GM04503 (cell line): Measurements from ENCODE around the gene HOXD4.

ENCODE experiments used
- DNase-seq: peaks from one replicate; pipeline ENCODE4 v3.0.0-alpha.2; 2012; ENCODE audit warnings: low read depth

HOXD4 gene

DNA sequence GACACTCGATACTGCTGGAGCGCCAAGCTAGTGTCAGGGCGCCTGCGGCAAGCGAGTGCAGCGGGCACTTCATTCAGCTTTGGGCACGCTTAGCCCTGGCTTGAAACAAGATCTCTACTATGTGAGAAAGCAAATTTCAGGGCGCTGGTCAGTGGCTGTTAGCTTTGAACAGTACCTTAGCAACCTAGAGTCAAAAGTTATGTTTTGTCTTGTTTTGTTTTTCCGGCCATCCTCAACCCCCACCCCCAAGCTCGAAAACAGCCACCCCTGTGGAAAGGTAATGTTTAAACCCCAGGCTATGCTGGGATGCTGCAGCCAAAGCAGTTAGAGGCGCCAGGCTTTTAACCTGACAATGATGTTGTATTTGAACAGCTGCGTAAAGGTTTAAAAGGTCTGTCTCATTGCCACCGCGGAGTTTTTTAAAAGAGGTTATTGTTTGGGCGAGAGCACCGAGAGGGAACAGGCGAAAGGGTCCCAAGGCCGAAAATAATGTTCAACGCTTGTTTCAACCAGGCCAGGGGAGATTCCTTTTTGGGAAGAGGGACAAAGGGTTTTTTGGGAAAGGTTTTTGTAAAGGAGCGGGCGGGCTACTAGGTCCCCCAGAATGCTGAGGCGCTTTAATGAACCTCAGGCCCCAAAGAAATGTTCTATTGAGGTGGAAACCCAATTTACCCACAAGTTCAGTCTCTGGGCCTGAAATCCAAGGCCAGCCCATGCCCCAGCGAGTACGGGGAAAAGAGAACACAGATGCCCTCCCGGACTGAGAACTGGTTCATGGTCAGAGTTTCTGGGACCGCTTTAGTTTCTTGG lies 37.0 kb upstream of the HOXD4 start:
- DNase-seq, result no peak

DNA sequence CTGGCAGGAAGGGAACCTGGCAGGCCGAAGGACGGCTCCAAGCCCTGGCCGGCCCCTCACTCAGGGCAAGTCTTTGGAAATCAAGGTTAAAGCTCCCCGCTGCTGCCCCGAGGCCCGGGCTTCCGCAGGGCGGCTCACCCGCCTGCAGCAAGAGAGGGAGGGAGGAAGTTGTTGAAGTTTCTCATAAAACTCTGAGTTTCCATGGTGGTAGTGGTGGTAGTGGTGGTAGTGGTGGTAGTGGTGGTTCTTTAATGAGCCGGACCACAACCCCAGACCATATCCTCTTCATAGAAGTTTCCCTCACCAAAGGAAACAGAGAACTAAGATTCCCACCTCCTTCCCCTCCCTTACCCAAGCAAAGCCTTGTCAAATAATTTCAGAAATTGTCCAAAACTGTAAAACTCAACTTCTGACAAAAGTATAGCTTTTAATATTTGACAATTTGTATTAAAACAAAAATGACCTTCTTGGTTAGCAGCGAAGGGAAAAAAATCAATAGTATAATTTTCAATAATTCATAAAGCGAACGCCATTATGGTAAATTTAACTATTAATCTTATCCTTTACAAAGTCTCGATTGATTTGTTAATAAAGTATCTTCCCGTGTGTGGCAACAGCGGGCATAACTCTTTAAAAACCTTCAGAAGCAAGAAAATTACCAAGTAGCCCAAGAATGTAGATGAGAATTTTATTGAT lies 36.3 kb upstream of the HOXD4 start:
- DNase-seq, result no peak

DNA sequence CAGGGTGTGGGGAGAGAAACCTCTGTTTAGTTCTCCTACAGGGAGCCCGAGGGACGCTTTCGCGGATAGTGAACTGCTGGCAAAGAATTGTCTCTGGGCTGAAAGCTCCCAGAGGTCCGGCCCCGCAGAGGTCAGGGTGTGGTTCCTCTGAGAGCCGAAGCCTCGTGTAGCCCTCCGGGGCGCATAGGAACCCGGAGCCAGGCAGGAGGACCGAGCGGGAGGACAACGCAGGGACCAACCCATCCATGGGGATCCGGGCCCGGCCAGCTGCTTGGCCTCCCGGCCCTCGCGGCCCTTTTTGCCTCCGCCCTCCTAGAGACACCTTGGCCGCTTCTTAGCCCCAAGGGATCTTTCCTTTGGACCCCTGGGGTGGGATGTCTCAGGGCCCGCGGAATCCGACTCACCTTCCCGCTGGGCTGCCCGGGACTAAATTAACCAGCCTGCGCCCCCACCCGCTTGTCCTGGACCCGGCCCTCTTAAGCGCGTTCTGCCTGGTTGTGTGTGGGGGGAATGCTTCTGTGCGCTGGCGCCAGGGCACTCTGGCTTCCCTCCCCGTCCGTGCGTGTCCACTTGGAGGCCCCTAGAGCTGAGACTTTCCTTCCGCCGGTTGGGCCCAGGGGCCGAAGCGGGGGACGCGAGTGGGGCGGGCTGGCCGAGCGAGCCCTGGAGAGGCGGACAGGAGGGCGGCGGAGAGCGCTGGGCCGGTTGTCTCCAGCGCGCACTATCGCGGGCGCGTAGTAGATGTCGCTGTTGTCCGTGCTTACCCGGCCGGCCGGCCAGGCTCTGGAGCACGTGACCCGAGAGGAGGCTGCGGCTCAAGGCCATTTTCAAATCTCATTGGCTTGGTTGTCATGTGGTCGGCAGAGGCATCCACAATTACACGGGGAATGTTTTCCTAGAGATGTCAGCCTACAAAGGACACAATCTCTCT lies 35.2 kb upstream of the HOXD4 start, which contains the start of gene HOXD10:
Gene HOXD10 (plus strand): TSS at position 896 of the 931 bp plus-strand sequence. CDS start 56 bp downstream, outside the sequence.
- no peak for DNase-seq

DNA sequence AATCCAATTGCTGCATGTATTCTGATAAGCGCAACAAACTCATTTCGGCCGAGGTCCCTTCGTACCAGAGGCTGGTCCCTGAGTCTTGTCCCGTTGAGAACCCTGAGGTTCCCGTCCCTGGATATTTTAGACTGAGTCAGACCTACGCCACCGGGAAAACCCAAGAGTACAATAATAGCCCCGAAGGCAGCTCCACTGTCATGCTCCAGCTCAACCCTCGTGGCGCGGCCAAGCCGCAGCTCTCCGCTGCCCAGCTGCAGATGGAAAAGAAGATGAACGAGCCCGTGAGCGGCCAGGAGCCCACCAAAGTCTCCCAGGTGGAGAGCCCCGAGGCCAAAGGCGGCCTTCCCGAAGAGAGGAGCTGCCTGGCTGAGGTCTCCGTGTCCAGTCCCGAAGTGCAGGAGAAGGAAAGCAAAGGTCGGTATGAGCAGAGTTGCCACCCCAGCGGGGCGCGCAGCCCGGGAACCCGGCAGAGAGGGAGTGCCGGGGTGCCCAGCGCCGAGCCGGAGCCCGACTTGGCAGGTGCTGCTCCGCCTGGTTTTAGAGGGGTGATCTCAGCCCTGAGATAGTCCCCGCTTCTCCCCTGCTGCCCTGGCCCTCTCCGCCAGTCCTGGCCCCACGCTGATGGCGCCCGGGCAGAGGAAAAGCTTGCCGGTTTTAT lies 34.1 kb upstream of the HOXD4 start:
- no peak for DNase-seq

DNA sequence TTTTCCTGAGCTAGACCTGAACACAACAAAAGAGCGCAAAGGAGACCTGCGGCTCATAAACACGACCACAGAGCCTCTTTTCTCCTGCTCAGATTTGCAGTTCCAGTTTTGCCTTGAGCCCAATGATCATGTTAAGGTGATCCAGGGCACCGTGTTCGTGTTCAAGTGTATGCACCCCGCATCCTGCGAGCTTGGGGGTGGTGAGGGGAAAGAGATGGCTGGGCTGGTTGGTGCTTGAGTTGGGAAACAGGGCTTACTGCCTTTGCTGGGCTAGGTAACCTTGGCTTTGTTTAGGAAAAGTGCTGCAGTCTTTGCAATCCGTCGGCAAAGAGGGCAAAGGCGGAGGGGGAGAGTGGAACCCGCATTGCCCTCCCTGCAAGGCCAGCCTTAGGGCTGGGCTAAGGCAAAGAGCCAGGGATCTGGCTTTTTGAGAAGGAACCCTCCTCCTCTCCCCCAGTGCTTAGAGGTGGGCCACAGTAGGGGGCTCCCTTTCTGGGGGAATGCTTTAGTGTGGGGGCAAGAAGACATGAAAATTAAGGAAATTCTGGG lies 33.5 kb upstream of the HOXD4 start:
- DNase-seq, result no peak

DNA sequence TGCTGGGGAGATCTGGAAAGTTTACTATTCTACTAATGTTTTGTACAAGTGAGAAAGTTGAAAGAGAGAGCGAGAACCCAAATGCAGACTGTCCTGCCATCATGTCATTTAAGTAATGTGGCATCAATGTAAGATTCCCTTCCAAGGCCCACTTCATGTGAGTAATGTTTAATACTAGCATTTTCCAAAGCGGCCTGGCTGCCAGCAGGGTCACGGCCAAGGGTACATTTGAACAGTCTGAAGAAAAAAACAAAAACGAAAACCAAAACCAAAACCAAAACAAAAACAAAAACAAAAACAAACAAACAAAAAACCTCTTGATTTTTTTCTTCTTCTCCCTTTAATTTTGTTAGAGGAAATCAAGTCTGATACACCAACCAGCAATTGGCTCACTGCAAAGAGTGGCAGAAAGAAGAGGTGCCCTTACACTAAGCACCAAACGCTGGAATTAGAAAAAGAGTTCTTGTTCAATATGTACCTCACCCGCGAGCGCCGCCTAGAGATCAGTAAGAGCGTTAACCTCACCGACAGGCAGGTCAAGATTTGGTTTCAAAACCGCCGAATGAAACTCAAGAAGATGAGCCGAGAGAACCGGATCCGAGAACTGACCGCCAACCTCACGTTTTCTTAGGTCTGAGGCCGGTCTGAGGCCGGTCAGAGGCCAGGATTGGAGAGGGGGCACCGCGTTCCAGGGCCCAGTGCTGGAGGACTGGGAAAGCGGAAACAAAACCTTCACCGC lies 32.6 kb upstream of the HOXD4 start:
- DNase-seq, result no peak

DNA sequence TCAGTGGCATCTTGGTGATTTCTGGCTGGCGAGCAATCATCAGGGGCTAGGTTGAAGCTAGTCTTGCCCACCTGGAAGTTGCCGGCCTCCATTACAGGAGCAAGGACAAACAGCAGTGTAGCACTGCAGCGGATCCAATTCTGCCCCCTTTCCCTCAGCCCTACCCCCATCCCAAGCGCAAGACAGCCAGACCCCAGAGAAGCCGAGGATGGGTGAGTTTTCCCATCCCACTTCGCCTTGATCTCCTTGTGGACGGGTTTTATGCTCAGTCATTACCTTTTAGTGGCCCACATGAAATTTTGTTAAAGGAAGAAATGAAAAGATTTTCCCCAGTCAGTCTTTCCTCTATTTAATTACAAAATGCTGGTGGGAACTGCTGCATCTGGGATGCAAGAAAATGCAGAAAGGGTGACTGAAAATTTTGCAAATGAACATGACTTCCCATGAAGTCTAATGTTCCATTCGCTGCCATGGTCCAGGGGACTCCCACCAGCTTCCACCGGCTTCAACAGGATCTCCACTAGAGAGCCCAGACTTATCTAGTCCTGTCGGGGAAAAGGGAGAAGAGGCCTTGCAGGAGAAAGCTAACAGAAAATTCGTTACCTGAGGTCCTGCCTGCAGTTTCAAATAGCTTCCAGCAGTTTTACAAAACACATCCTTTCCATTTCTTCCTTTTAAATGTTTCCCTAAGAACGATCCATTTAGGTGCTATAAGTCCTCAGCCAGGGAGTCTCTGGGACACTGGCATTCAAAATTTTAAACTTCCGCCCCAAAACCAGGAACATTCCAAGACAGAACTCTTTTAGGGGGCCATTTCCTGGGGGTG lies 30.8 kb upstream of the HOXD4 start:
- DNase-seq, result no peak

DNA sequence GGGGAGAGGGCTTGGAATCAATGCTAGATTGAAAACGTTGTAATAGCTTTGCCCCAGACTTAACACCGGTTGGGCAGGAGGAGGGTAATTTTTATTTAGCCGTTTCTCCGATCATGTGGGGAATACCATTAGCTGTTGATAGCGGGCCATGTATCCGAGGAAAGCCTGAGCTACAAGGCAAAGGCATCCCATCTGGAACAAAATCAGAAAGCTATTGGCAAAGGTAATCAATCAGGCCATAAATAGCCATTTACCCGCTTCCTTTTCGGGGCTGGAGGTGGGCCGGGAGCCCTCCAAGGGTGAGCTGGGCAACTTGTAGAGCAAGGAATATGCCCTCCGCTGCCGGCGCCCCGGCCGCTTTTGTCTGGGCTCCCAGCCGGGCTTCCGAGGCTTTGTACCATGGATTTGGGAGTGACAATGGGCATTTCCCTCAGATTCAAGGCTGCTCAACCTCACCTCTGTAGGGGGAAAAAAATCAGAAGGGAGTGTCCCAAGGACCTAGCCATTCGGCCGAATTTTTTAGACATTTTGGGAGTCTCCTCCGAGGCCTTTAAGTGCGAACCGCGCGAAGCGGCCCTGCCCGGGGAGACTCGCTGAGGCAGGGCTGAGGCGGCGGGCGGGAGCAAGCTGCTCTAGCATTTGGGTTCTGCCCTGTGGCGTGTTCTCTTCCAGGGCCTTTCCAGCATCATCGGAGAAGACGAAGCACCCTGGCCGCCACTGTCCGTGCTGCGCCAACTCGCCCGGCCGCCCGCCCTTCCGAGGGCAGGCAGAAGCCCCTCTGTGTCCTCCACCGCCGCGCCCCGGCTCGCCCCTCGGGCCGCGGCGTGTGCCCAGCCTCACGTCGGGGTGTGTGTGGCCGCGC lies 29.9 kb upstream of the HOXD4 start:
- DNase-seq, result no peak

DNA sequence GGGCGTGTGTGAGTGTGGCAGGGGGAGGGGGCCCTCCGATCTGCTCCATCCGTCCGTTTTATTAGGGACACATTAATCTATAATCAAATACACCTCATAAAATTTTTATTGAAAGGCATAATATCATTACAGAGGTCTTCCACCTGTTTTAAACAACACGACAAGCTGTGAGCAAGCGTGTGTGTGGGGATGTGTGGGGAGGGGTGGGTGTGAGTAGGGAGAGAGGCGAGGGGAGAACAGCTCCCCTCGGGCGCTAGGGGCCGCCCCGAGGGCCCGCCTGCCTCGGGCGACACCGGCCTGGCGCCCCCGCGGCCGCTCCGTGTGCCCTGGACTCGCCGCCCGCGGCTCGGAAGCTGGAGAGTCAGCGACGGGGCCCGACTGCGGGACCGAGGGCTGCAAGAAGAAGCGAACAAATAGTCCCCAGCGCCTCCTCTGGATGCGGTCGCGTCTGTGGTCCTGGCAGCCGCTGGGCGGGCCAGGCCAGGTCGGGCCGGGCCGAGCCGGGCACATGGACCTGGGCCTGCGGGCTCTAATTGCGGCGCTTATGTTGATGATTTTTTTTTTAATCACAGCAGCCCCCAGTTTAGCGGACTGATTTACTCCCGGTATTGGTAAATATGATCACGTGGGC lies 29.2 kb upstream of the HOXD4 start:
- no peak for DNase-seq

DNA sequence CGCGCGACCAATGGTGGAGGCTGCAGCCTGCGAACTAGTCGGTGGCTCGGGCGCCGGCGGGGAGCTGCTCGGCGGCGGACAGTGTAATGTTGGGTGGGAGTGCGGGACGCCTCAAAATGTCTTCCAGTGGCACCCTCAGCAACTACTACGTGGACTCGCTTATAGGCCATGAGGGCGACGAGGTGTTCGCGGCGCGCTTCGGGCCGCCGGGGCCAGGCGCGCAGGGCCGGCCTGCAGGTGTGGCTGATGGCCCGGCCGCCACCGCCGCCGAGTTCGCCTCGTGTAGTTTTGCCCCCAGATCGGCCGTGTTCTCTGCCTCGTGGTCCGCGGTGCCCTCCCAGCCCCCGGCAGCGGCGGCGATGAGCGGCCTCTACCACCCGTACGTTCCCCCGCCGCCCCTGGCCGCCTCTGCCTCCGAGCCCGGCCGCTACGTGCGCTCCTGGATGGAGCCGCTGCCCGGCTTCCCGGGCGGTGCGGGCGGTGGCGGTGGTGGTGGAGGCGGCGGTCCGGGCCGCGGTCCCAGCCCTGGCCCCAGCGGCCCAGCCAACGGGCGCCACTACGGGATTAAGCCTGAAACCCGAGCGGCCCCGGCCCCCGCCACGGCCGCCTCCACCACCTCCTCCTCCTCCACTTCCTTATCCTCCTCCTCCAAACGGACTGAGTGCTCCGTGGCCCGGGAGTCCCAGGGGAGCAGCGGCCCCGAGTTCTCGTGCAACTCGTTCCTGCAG lies 28.5 kb upstream of the HOXD4 start, which contains the start of gene HOXD9:
Gene HOXD9 (plus strand): TSS at position 37 of the 728 bp plus-strand sequence. CDS start 50 bp downstream, at position 87.
- no peak for DNase-seq

DNA sequence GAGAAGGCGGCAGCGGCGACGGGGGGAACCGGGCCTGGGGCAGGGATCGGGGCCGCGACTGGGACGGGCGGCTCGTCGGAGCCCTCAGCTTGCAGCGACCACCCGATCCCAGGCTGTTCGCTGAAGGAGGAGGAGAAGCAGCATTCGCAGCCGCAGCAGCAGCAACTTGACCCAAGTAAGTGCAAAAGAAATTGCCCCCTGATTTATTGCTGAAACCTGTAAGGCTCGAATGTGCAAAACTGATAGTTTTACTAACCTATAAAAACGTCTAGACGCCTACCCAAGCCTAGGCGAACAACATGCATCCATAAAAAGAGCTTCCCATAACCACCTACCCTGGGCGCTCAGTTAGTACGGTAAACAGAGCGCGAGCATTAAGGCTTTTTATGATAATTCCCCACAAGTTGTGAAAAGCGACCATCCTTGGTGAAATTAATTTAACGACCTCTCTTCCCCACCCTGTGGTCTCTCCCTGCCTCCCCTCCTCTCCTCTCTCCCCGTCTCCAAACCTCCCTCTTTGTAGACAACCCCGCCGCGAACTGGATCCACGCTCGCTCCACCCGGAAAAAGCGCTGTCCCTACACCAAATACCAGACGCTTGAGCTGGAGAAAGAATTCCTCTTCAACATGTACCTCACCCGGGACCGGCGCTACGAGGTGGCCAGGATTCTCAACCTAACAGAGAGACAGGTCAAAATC lies 27.8 kb upstream of the HOXD4 start:
- DNase-seq, result no peak

DNA sequence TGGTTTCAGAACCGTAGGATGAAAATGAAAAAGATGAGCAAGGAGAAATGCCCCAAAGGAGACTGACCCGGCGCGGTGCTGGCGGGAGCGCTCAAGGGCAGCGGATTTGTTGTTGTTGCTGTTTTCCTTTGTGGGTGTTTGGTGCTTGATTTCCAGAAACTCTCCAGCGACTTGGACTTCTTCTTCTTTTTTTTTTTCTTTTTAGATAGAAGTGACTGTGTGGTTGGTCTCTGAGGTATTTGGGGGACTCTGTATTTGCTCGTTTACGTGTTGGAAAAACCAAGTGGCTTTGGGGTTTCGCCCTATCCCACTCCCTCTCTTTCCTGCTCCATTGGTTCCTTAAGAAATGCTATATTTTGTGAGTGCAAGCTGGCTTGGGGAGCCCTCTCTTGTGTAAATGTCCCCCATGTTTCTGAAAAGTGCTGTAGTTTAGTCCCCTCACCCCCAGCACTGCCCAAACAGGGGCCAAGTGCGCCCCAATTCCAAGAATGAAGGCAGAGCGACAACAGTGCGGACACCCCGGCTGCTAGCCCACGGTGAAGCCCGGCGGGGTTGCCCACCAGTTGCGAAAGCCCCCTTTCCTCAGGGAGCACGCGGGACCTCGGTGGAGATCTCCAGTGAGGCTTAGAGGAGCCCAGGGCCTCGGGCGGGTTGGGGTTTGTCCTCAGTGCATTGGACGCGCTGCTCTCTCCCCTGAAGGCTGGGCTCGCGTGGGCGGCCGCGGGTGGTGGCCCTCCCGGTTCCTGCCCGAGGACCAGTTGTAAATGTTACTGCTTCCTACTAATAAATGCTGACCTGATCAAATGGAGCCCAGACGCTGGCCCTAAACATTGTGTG lies 27.0 kb upstream of the HOXD4 start:
- DNase-seq, result no peak

DNA sequence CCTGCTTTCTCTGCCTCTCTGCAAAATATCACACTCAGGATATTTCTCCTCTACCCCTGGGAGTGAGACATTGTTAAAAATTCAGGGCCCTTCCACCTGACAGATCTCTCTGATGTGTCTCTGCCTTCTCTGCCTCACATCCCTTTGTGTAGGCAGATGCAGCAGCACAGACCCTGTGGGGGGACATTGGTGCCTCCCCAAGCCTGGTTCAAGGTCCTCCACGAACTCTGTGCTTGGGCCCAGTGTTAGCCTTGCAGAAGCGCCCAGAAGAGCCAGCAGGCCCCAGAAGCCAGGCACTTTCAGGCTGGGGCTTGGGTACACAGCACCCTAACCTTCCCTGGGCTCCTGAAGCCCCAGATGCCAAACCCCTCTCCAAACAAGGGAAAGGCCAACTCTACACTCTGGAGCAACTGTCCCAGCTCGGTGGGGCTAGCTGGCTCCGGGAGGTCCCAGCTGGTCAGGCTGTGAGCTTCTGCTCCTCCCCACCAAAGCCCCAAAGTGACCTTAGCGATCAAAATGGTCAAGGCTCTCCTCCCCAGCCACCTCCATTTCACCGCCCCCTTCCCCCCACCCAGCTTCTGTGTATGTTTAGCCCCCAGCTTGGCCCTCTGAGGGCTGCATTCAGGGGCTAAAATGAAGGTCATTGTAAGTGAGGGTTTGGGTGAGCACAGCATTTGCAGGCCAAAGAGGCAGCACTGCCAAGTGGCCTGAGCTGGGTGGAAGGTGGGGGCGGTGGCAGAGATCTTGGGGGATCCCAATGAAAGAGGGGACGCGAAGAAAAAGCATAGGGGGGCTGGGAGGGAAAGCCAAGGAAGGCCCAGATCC lies 26.2 kb upstream of the HOXD4 start:
- no peak for DNase-seq

DNA sequence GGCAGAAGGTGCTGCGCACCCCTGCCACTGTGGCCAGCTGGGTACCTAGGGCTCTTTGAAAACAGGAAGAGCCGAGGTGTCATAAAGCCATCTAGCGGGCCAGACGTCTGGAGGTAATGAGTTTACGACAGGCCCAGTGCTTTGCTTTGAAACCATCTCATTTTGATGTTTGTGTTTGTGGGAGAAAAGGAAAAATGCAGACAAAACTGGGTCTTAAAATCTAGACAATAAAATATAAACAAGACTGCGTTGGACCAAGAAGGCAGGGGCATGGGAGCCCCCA lies 25.6 kb upstream of the HOXD4 start:
- DNase-seq, result no peak
